Activated naive CD4-positive, alpha-beta T cell treated with anti-CD3 and anti-CD28 coated beads, Interleukin-2, amount 10 ng/mL, durations not matched to agents 7 days and 5 days (primary cell): ENCODE data around the gene TLK2.

ENCODE experiments used
- CTCF ChIA-PET: fragments of 350-600 bp; sonication (Branson Sonifier 250); formaldehyde crosslinking; loops from one replicate; lab custom pipeline; 2021; ENCODE audit warnings: antibody characterized with exemption; lab: Charles Lee
- DNase-seq: peaks from one replicate; pipeline ENCODE4 v3.0.0-alpha.2; 2020
- H3K27ac Mint-ChIP-seq: one replicate; pipeline ENCODE4 v1.8.0; 2021; ENCODE audit warnings: mild to moderate bottlenecking, moderate library complexity, mixed read lengths
- H3K27me3 Mint-ChIP-seq: one replicate; pipeline ENCODE4 v1.8.0; 2021; ENCODE audit warnings: mild to moderate bottlenecking, mixed read lengths
- H3K36me3 Mint-ChIP-seq: one replicate; pipeline ENCODE4 v1.8.0; 2021; ENCODE audit warnings: mixed read lengths
- H3K4me1 Mint-ChIP-seq: one replicate; pipeline ENCODE4 v1.8.0; 2021; ENCODE audit warnings: mixed read lengths
- H3K4me3 Mint-ChIP-seq: one replicate; pipeline ENCODE4 v1.8.0; 2021; ENCODE audit warnings: mild to moderate bottlenecking, moderate library complexity, mixed read lengths
- H3K9me3 Mint-ChIP-seq: one replicate; pipeline ENCODE4 v1.8.0; 2021; ENCODE audit warnings: mixed read lengths

The TLK2 gene

GRCh38 chr17:62629556-62630364, 151.1 kb downstream of the TLK2 start:
- DNase-seq, result no peak
- H3K4me3 Mint-ChIP-seq, result no peak overlapping the region
- H3K27me3 Mint-ChIP-seq, result peaks cover 73% of the 10 kb centered on the region
- H3K27ac Mint-ChIP-seq, result no peak overlapping the region
- H3K36me3 Mint-ChIP-seq, result no peaks in the 10 kb centered on the region
- peaks cover 7% of the 10 kb centered on the region for H3K4me1 Mint-ChIP-seq
- CTCF ChIA-PET, result interaction anchor here (0.6 to 1.5 kb wide), 2 partner anchors 16 to 55 kb away, joined by 3 to 4 read pairs; no protein-coding TSS in a partner anchor
- no peaks in the 10 kb centered on the region for H3K9me3 Mint-ChIP-seq

GRCh38 chr17:62630365-62631085, 151.9 kb downstream of the TLK2 start:
- Mint-ChIP-seq H3K4me3 (no peak overlapping the region), H3K36me3 (no peaks in the 10 kb centered on the region), H3K27me3 (peaks cover 66% of the 10 kb centered on the region), H3K4me1 (peaks cover 7% of the 10 kb centered on the region), H3K27ac (no peak overlapping the region), H3K9me3 (no peaks in the 10 kb centered on the region)
- DNase-seq, result no peak
- CTCF ChIA-PET, result no interaction called here

GRCh38 chr17:62631086-62631935, 152.7 kb downstream of the TLK2 start:
- H3K4me3 Mint-ChIP-seq, result no peak overlapping the region
- no peaks in the 10 kb centered on the region for H3K36me3 Mint-ChIP-seq
- CTCF ChIA-PET, result no interaction called here
- H3K27ac Mint-ChIP-seq, result no peak overlapping the region
- peaks cover 58% of the 10 kb centered on the region for H3K27me3 Mint-ChIP-seq
- no peak for DNase-seq
- peaks cover 7% of the 10 kb centered on the region for H3K4me1 Mint-ChIP-seq
- no peaks in the 10 kb centered on the region for H3K9me3 Mint-ChIP-seq

- Mint-ChIP-seq H3K9me3 (no peaks in the 10 kb centered on the region), H3K36me3 (no peaks in the 10 kb centered on the region), H3K4me3 (no peak overlapping the region), H3K27ac (no peak overlapping the region), H3K4me1 (peaks cover 7% of the 10 kb centered on the region), H3K27me3 (peaks cover 50% of the 10 kb centered on the region)
- no peak for DNase-seq
- CTCF ChIA-PET, result no interaction called here
These were observed 153.6 kb downstream of the TLK2 start for GRCh38 chr17:62631936-62632924.

GRCh38 chr17:62637809-62638208, 159.2 kb downstream of the TLK2 start:
- no peak for DNase-seq
- Mint-ChIP-seq H3K36me3 (no peaks in the 10 kb centered on the region), H3K27ac (no peak overlapping the region), H3K27me3 (peaks cover 17% of the 10 kb centered on the region), H3K4me3 (no peak overlapping the region), H3K9me3 (no peaks in the 10 kb centered on the region), H3K4me1 (no peaks in the 10 kb centered on the region)
- CTCF ChIA-PET, result no interaction called here

GRCh38 chr17:62641153-62641552, 162.5 kb downstream of the TLK2 start:
- H3K9me3 Mint-ChIP-seq, result no peaks in the 10 kb centered on the region
- CTCF ChIA-PET, result interaction anchor here (0.7 kb wide), 1 partner anchor 73 kb away, joined by 4 read pairs; no protein-coding TSS in a partner anchor
- H3K4me3 Mint-ChIP-seq, result no peak overlapping the region
- H3K27me3 Mint-ChIP-seq, result peaks cover 33% of the 10 kb centered on the region
- no peak overlapping the region for H3K27ac Mint-ChIP-seq
- H3K36me3 Mint-ChIP-seq, result no peaks in the 10 kb centered on the region
- no peak for DNase-seq
- H3K4me1 Mint-ChIP-seq, result peaks cover 6% of the 10 kb centered on the region

- no peak for DNase-seq
- Mint-ChIP-seq H3K4me1 (peaks cover 6% of the 10 kb centered on the region), H3K27me3 (peaks cover 41% of the 10 kb centered on the region), H3K9me3 (no peaks in the 10 kb centered on the region), H3K4me3 (no peak overlapping the region), H3K36me3 (no peaks in the 10 kb centered on the region), H3K27ac (no peak overlapping the region)
- CTCF ChIA-PET, result no interaction called here
These were observed 163.3 kb downstream of the TLK2 start for GRCh38 chr17:62641951-62642350.

GRCh38 chr17:62643496-62643895, 164.9 kb downstream of the TLK2 start:
- Mint-ChIP-seq H3K9me3 (no peaks in the 10 kb centered on the region), H3K4me3 (no peak overlapping the region), H3K27ac (no peak overlapping the region), H3K27me3 (peaks cover 43% of the 10 kb centered on the region), H3K4me1 (peaks cover 6% of the 10 kb centered on the region), H3K36me3 (no peaks in the 10 kb centered on the region)
- CTCF ChIA-PET, result no interaction called here
- no peak for DNase-seq

GRCh38 chr17:62644487-62645173, 166.0 kb downstream of the TLK2 start:
- peaks cover 6% of the 10 kb centered on the region for H3K4me1 Mint-ChIP-seq
- no peaks in the 10 kb centered on the region for H3K9me3 Mint-ChIP-seq
- no peaks in the 10 kb centered on the region for H3K36me3 Mint-ChIP-seq
- CTCF ChIA-PET, result no interaction called here
- H3K27me3 Mint-ChIP-seq, result peaks cover 54% of the 10 kb centered on the region
- DNase-seq, result no peak
- H3K27ac Mint-ChIP-seq, result no peak overlapping the region
- H3K4me3 Mint-ChIP-seq, result no peak overlapping the region

GRCh38 chr17:62648251-62648955, 169.8 kb downstream of the TLK2 start:
- H3K4me1 Mint-ChIP-seq, result peaks cover 18% of the 10 kb centered on the region
- no peak overlapping the region for H3K27ac Mint-ChIP-seq
- H3K27me3 Mint-ChIP-seq, result peaks cover 76% of the 10 kb centered on the region
- no peak for DNase-seq
- H3K9me3 Mint-ChIP-seq, result no peaks in the 10 kb centered on the region
- CTCF ChIA-PET, result no interaction called here
- no peaks in the 10 kb centered on the region for H3K36me3 Mint-ChIP-seq
- no peak overlapping the region for H3K4me3 Mint-ChIP-seq

GRCh38 chr17:62648956-62649294, 170.3 kb downstream of the TLK2 start:
- no peak overlapping the region for H3K4me3 Mint-ChIP-seq
- DNase-seq, result no peak
- CTCF ChIA-PET, result no interaction called here
- H3K27me3 Mint-ChIP-seq, result peaks cover 81% of the 10 kb centered on the region
- H3K36me3 Mint-ChIP-seq, result no peaks in the 10 kb centered on the region
- H3K9me3 Mint-ChIP-seq, result no peaks in the 10 kb centered on the region
- peaks cover 22% of the 10 kb centered on the region for H3K4me1 Mint-ChIP-seq
- H3K27ac Mint-ChIP-seq, result no peak overlapping the region

- H3K27ac Mint-ChIP-seq, result no peak overlapping the region
- CTCF ChIA-PET, result no interaction called here
- H3K4me1 Mint-ChIP-seq, result peaks cover 25% of the 10 kb centered on the region
- no peaks in the 10 kb centered on the region for H3K9me3 Mint-ChIP-seq
- H3K4me3 Mint-ChIP-seq, result no peak overlapping the region
- H3K27me3 Mint-ChIP-seq, result peaks cover 82% of the 10 kb centered on the region
- no peaks in the 10 kb centered on the region for H3K36me3 Mint-ChIP-seq
- DNase-seq, result no peak
These were observed 170.9 kb downstream of the TLK2 start for GRCh38 chr17:62649570-62649969.
